K562 (cell line): Measurements from ENCODE around the gene MYH7. TPM values are rescaled to one million over a fixed set of nuclear protein-coding genes. Genes with fewer than 3 reads are reported as not detected.
A peak's percentile ranks its signal among the peaks of the same experiment; 100 is the strongest.

ENCODE experiments used
- ATAC-seq: fragments of 200-7000 bp; cut with Tn5 transposase; 3 replicates; pipeline ENCODE4 v1.9.1; 2020; ENCODE audit warnings: moderate library complexity
- BruUV-seq: library from RNA; stranded (reverse); fragments of 400-500 nt; replicated peaks from 2 replicates; lab custom pipeline; 2021; lab: Mats Ljungman, UMichigan
- CTCF ChIA-PET: fragments of 300-600 bp; formaldehyde crosslinking; extraction: SDS; loops from one replicate; lab custom pipeline; 2021; ENCODE audit warnings: low intra/inter-chr PET ratio; lab: Yijun Ruan, JAX
- POLR2A ChIA-PET: fragments of 300-600, 350-650 bp; sonication (Branson Sonifier 250); formaldehyde crosslinking; extraction: SDS; loops from one replicate; lab custom pipeline; 2021; ENCODE audit warnings: antibody characterized with exemption, inconsistent platforms; lab: Yijun Ruan, JAX
- DNase-seq, 4 experiments: peaks; one replicate each; pipeline versions ENCODE4 v3.0.0 to v3.0.0-alpha.2; 2011 to 2018; ENCODE audit warnings: low spot score in 3 of 4, mixed read lengths in 3 of 4; ENCODE audit errors: extremely low read depth in 1 of 4
- FAIRE-seq: peaks from 2 replicates; lab custom pipeline; 2011; peaks lifted over from hg19 to GRCh38; lab: Jason Lieb, UNC
- H2AFZ ChIP-seq: 2 replicates; pipeline ENCODE4 v1.6.0; 2011; ENCODE audit warnings: low read depth, low read length, control low read depth, inconsistent platforms
- H3K27ac ChIP-seq: fragments of 200-600 bp; 3 replicates; pipeline ENCODE4 v1.8.0; 2011; ENCODE audit warnings: low read depth, mild to moderate bottlenecking, control low read depth, inconsistent platforms, low read length, moderate library complexity, mixed read lengths; ENCODE audit errors: extremely low read depth
- H3K27me3 ChIP-seq, 2 experiments: fragments of 300-600 bp in 1 of 2; 2 replicates in 1 of 2; 3 replicates in 1 of 2; pipeline versions ENCODE4 v1.6.0 to v1.8.0; 2011; ENCODE audit warnings: inconsistent platforms in 2 of 2, low read length in 2 of 2, mild to moderate bottlenecking in 1 of 2, mixed read lengths in 1 of 2, moderate library complexity in 1 of 2; ENCODE audit not compliant: control insufficient read depth in 2 of 2, insufficient read depth in 2 of 2
- H3K36me3 ChIP-seq: fragments of 300-600 bp; 3 replicates; pipeline ENCODE4 v1.8.0; 2011; ENCODE audit warnings: mild to moderate bottlenecking, low read length, inconsistent platforms; ENCODE audit not compliant: control insufficient read depth, insufficient read depth
- H3K4me1 ChIP-seq, 2 experiments: fragments of 200-600 bp in 1 of 2; replicated peaks in 1 of 2; 2 replicates in 1 of 2; 3 replicates in 1 of 2; pipeline versions ENCODE4 v1.5.1 to v1.8.0; 2011; ENCODE audit warnings: inconsistent platforms in 2 of 2, low read length in 2 of 2, mild to moderate bottlenecking in 1 of 2, mixed read lengths in 1 of 2, moderate library complexity in 1 of 2; ENCODE audit not compliant: control insufficient read depth in 2 of 2, insufficient read depth in 2 of 2
- H3K4me2 ChIP-seq: 2 replicates; pipeline ENCODE4 v1.6.1; 2011; ENCODE audit warnings: low read length, control low read depth, inconsistent platforms, mixed read lengths; ENCODE audit not compliant: insufficient read depth
- H3K4me3 ChIP-seq: fragments of 200-600 bp; sonication (generic), shearing (Covaris generic); 2 replicates; pipeline ENCODE4 v1.5.1; 2016; ENCODE audit warnings: control low read depth, inconsistent platforms
- H3K79me2 ChIP-seq: fragments of 200-600 bp; 3 replicates; pipeline ENCODE4 v1.8.0; 2011; ENCODE audit warnings: low read length, inconsistent platforms; ENCODE audit not compliant: control insufficient read depth, insufficient read depth
- H3K9ac ChIP-seq, 2 experiments: 2 replicates each; pipeline versions ENCODE4 v1.6.0 to v1.6.1; 2011; ENCODE audit warnings: low read depth in 2 of 2, low read length in 2 of 2, control low read depth in 1 of 2, inconsistent platforms in 1 of 2, mild to moderate bottlenecking in 1 of 2, mixed read lengths in 1 of 2; ENCODE audit not compliant: insufficient read depth in 1 of 2
- H3K9me1 ChIP-seq: one replicate; pipeline ENCODE4 v1.6.0; 2011; ENCODE audit warnings: inconsistent platforms, mild to moderate bottlenecking, low read length, moderate library complexity; ENCODE audit not compliant: control insufficient read depth, insufficient read depth
- H3K9me3 ChIP-seq: replicated peaks from 2 replicates; pipeline ENCODE4 v1.5.1; 2011; ENCODE audit warnings: low read depth, low read length, inconsistent platforms; ENCODE audit not compliant: control insufficient read depth, insufficient read depth
- H4K20me1 ChIP-seq: replicated peaks from 2 replicates; pipeline ENCODE4 v1.6.1; 2011; ENCODE audit warnings: low read length, inconsistent platforms, mixed read lengths; ENCODE audit not compliant: control insufficient read depth, insufficient read depth
- ELF4 ChIP-seq: fragments of 450-650 bp; formaldehyde crosslinking; IDR thresholded peaks from 2 replicates; pipeline ENCODE4 v1.4.0; 2022; ENCODE audit warnings: missing genetic modification characterization
- FOSL1 ChIP-seq: fragments of 200-800 bp; sonication (Bioruptor generic); conservative IDR thresholded peaks from 2 replicates; pipeline ENCODE4 v1.6.1; 2016; ENCODE audit warnings: missing genetic modification characterization, missing compliant biosample characterization
- HSF4 ChIP-seq: fragments of 250-450 bp; sonication (Bioruptor Pico); IDR thresholded peaks from 2 replicates; pipeline ENCODE4 v2.1.2; 2022; ENCODE audit warnings: mild to moderate bottlenecking, moderate library complexity, borderline replicate concordance
- NR4A1 ChIP-seq, 2 experiments: fragments of 250-450 bp in 1 of 2; fragments of 450-650 bp in 1 of 2; sonication (Bioruptor Pico) in 1 of 2; IDR thresholded peaks; 2 replicates each; pipeline versions ENCODE4 v1.4.0 to v1.6.1; 2016 to 2020; ENCODE audit warnings: mild to moderate bottlenecking in 2 of 2, missing compliant biosample characterization in 1 of 2, missing genetic modification characterization in 1 of 2, moderate library complexity in 1 of 2
- SREBF1 ChIP-seq: fragments of 150-350 bp; IDR thresholded peaks from 2 replicates; pipeline ENCODE4 v1.6.1; 2014; ENCODE audit warnings: antibody characterized with exemption, low read depth, low read length, borderline replicate concordance
- VEZF1 ChIP-seq: fragments of 200-800 bp; sonication (Bioruptor generic); IDR thresholded peaks from 2 replicates; pipeline ENCODE4 v1.6.1; 2017; ENCODE audit warnings: missing genetic modification characterization, missing compliant biosample characterization
- ZNF589 ChIP-seq: fragments of 200-800 bp; sonication (Bioruptor generic); IDR thresholded peaks from 2 replicates; pipeline ENCODE4 v1.6.1; 2016; ENCODE audit warnings: low read depth, missing genetic modification characterization, missing compliant biosample characterization
- ZNF764 ChIP-seq: fragments of 250-450 bp; sonication (Bioruptor Pico); IDR thresholded peaks from 2 replicates; pipeline ENCODE4 v1.4.0; 2020; ENCODE audit warnings: low read depth, mild to moderate bottlenecking, moderate library complexity
- WGBS: fragments of 100-300 bp; shearing (Covaris generic); methylation state at CpG from one replicate; pipeline ENCODE4 v1.1.6; 2016; ENCODE audit warnings: low coverage, mixed read lengths; ENCODE audit not compliant: insufficient coverage; ENCODE audit errors: missing lambda C conversion rate; 5-methylcytosine and 5-hydroxymethylcytosine counted together
- in situ Hi-C: fragments of 300-500 bp; cut with MboI; formaldehyde crosslinking; loops from 4 replicates; pipeline ENCODE4 v1.15.0; 2018; ENCODE audit warnings: inconsistent platforms, mixed read lengths
- intact Hi-C: fragments of 100-400 bp; cut with micrococcal nuclease; formaldehyde crosslinking; loops from 2 replicates; pipeline ENCODE4 v1.14.2; 2022
- polyA plus RNA-seq, 8 experiments: library from polyadenylated mRNA; depleted of rRNA in 4 of 8; stranded (reverse) in 5 of 8; unstranded in 3 of 8; fragments of >200 nt; fragmentation: Nextera tagmentation in 2 of 8; fragmentation: Illumina TruSeq in 1 of 8; extraction: Ambion mirVana in 2 of 8; extraction: Trizol in 1 of 8; gene quantifications; 2 replicates each; pipeline versions ENCODE4 v1.2.1 to v1.2.3, GENCODE V29; 2011 to 2014; ENCODE audit warnings: inconsistent platforms in 1 of 8, missing spikeins in 1 of 8
- total RNA-seq, 7 experiments: library from RNA; depleted of rRNA in 6 of 7; stranded (reverse); fragments of >200 nt in 6 of 7; fragmentation: Illumina TruSeq in 2 of 7; extraction: Trizol in 2 of 7; gene quantifications; 2 replicates each; pipeline versions ENCODE4 v1.2.1 to v1.2.3, GENCODE V29; 2011 to 2021; ENCODE audit warnings: low replicate concordance in 1 of 7

MYH7 gene
- total and polyA plus RNA-seq, 9 of the 15 experiments (the other 6 are each of a cell fraction or from before 2014, with no cell fraction given), result not detected

- TF ChIP-seq ZNF764 (no peak), HSF4 (CRISPR knock-in tag) (no peak), ZNF589 (CRISPR knock-in tag) (no peak)
These were observed 63.6 kb downstream of the MYH7 start (continued) for GRCh38 chr14:23371865-23372264.

GRCh38 chr14:23370221-23370620 lies 65.2 kb downstream of the MYH7 start:
- Histone ChIP-seq H3K9ac (no peak overlapping the region), H3K9me1 (no peaks in the 10 kb centered on the region), H3K36me3 (no peaks in the 10 kb centered on the region), H3K79me2 (no peaks in the 10 kb centered on the region), H3K4me1 (peaks cover 0 to 10% of the 10 kb centered on the region in 2 experiments; a peak in 3 of 5 replicates), H3K4me2 (no peak overlapping the region), H3K4me3 (no peak overlapping the region), H3K9me3 (no peaks in the 10 kb centered on the region), H3K27me3 (peaks cover 7 to 20% of the 10 kb centered on the region in 2 experiments; a peak in 3 of 5 replicates), H2AFZ (no peak overlapping the region), H4K20me1 (no peaks in the 10 kb centered on the region; the same call in 1 of the 2 replicates), H3K27ac (no peak overlapping the region)
- no TSS peak for BruUV-seq
- TF ChIP-seq FOSL1 (tag) (peak; percentile 87), SREBF1 (no peak), NR4A1 (CRISPR knock-in tag; IDR thresholded peaks at IDR 0.05) (no peak), NR4A1 (tag; IDR thresholded peaks at IDR 0.05) (no peak), ELF4 (CRISPR knock-in tag) (peak; percentile 15; the same call in 1 of the 2 replicates), VEZF1 (CRISPR knock-in tag) (peak; percentile 54)
- DNase-seq (peak in 1 of 4 experiments; percentile 7), ATAC-seq (no peak), FAIRE-seq (no peak)
- WGBS, result no CpG with 5 or more reads among the region's 1 CpG
- ChIA-PET POLR2A (interaction anchor here (1.1 kb wide), 1 partner anchor 10 kb away, joined by 4 read pairs; no protein-coding TSS in a partner anchor), CTCF (no interaction called here)
- intact Hi-C loops (no loop called here), in situ Hi-C loops (no loop called here)
